ENCODE data around the gene SAMD8. TPM values are rescaled to one million over a fixed set of nuclear protein-coding genes. Genes with fewer than 3 reads are reported as not detected.

SAMD8 gene
- total and polyA plus RNA-seq, 10 of the 15 experiments (the other 5 are each of a cell fraction or from before 2014, with no cell fraction given): 2.8 to 26.0 (median 9.3) TPM

- peak; percentile 97; the same call in 1 of the 2 replicates for TF ChIP-seq RB1 (IDR thresholded peaks at IDR 0.05; ENCODE audit: borderline replicate concordance)
- TF ChIP-seq NFYB (IDR thresholded peaks at IDR 0.05; ENCODE audit: insufficient read depth, low read depth, low read length): no peak
- 0 out of 2 replicates have a peak, but pooled peaks have one; percentile 5 for TF ChIP-seq ZSCAN29 (IDR thresholded peaks at IDR 0.05)
- TF ChIP-seq RFX5 (IDR thresholded peaks at IDR 0.05; ENCODE audit: low read depth, low read length): no peak
- peak; percentile 92 for TF ChIP-seq CHD2 (IDR thresholded peaks at IDR 0.05; ENCODE audit: borderline replicate concordance, low read depth, low read length)
- TF ChIP-seq PAX5 (IDR thresholded peaks at IDR 0.05; ENCODE audit: borderline replicate concordance, low read depth, low read length): peak; percentile 0; the same call in 1 of the 2 replicates
- peak; percentile 92 for TF ChIP-seq CREB1 (IDR thresholded peaks at IDR 0.05; ENCODE audit: low read depth)
- no peak for TF ChIP-seq FOS (IDR thresholded peaks at IDR 0.05; ENCODE audit: borderline replicate concordance, extremely low read depth, insufficient read length)
- TF ChIP-seq CBX5 (IDR thresholded peaks at IDR 0.05; ENCODE audit: low read depth): no peak
- TF ChIP-seq KLF5 (IDR thresholded peaks at IDR 0.05; ENCODE audit: partially characterized antibody): peak; percentile 81
- TF ChIP-seq MEF2B (IDR thresholded peaks at IDR 0.05; ENCODE audit: partially characterized antibody, poor library complexity, severe bottlenecking): peak; percentile 41
- TF ChIP-seq SP1 (IDR thresholded peaks at IDR 0.05; ENCODE audit: low read depth, low read length): peak; percentile 69
- no peak for TF ChIP-seq HDGF (IDR thresholded peaks at IDR 0.05)
- peak; percentile 96 for TF ChIP-seq ZBTB33 (IDR thresholded peaks at IDR 0.05)
- peak; percentile 92 for TF ChIP-seq POLR2A (IDR thresholded peaks at IDR 0.05; ENCODE audit: low read depth, low read length)
- peak; percentile 67 for TF ChIP-seq NRF1 (conservative IDR thresholded peaks at IDR 0.05; ENCODE audit: low read depth, low read length)
- TF ChIP-seq IRF4 (IDR thresholded peaks at IDR 0.05; ENCODE audit: low read depth, low read length): no peak
- TF ChIP-seq HDAC2 (IDR thresholded peaks at IDR 0.05): no peak
- TF ChIP-seq KAT2A (conservative IDR thresholded peaks at IDR 0.05; ENCODE audit: control insufficient read depth, low read depth, low read length): no peak
- TF ChIP-seq CREM (IDR thresholded peaks at IDR 0.05; ENCODE audit: low read depth): peak; percentile 75
- no peak for TF ChIP-seq KDM1A (IDR thresholded peaks at IDR 0.05; ENCODE audit: borderline replicate concordance)
- TF ChIP-seq DPF2 (IDR thresholded peaks at IDR 0.05): peak; percentile 86; the same call in 1 of the 2 replicates
- peak; percentile 42 for TF ChIP-seq SMAD1 (IDR thresholded peaks at IDR 0.05; ENCODE audit: low read depth, partially characterized antibody)
- TF ChIP-seq HSF1 (IDR thresholded peaks at IDR 0.05; ENCODE audit: low read depth, low read length): peak; percentile 68; the same call in 1 of the 2 replicates
- TF ChIP-seq ZNF274 (IDR thresholded peaks at IDR 0.05; ENCODE audit: insufficient read depth, insufficient read length): no peak
- TF ChIP-seq NR2C1 (IDR thresholded peaks at IDR 0.05): peak; percentile 64
Observed at GRCh38 chr10:75210282-75211006, 99.0 kb downstream of the SAMD8 start, which contains the start of gene VDAC2 (continued).

All from GM12878 (cell line).